Measurements from ENCODE around the gene SPIRE2. TPM values are rescaled to one million over a fixed set of nuclear protein-coding genes. Genes with fewer than 3 reads are reported as not detected.

Gene SPIRE2
- total and polyA plus RNA-seq, 9 of the 15 experiments (the other 6 are each of a cell fraction or from before 2014, with no cell fraction given) = 0.70 to 7.5 (median 4.6) TPM

DNA sequence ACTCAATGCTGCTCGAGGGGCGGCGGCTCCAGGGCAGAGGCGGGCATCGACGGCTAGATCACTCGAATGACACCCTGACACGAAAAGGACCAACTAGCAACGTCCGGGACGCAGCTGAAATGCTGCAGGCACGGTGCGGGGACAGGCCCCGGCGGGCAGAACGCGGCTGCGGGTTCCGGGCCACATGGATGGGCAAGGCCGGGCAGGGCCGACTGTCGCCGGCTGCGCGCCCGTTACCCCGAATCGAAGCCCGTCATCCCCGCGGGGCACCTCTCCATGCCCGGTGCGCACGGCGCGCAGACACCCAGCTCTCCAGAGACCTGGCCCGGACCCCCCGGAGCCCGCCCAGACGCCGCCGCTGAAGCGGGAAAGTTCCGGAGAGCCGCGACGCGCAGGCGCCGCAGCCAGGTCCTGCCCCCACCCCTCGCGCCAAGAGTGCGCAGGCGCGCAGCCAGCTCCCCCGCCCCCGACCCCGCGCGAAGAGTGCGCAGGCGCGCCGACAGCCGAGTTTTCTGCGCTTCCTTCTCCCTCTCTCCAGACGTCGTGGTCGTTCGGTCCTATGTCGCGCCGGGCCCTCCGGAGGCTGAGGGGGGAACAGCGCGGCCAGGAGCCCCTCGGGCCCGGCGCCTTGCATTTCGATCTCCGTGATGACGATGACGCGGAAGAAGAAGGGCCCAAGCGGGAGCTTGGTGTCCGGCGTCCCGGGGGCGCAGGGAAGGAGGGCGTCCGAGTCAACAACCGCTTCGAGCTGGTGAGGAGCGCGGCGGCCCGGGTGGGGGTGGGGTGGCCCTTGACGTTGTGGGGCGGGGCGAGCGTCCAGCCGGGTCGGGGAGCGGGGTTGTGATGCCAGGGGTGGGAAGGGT is 45.1 kb downstream of the SPIRE2 start, which contains the start of gene TCF25 (continued):
- TF ChIP-seq, protein P1, sequence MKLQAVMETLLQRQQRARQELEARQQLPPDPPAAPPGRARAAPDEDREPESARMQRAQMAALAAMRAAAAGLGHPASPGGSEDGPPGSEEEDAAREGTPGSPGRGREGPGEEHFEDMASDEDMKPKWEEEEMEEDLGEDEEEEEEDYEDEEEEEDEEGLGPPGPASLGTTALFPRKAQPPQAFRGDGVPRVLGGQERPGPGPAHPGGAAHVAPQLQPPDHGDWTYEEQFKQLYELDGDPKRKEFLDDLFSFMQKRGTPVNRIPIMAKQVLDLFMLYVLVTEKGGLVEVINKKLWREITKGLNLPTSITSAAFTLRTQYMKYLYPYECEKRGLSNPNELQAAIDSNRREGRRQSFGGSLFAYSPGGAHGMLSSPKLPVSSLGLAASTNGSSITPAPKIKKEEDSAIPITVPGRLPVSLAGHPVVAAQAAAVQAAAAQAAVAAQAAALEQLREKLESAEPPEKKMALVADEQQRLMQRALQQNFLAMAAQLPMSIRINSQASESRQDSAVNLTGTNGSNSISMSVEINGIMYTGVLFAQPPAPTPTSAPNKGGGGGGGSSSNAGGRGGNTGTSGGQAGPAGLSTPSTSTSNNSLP (IDR thresholded peaks at IDR 0.05; ENCODE audit: borderline replicate concordance, low read depth, low read length) = no peak
- TF ChIP-seq, protein P2, sequence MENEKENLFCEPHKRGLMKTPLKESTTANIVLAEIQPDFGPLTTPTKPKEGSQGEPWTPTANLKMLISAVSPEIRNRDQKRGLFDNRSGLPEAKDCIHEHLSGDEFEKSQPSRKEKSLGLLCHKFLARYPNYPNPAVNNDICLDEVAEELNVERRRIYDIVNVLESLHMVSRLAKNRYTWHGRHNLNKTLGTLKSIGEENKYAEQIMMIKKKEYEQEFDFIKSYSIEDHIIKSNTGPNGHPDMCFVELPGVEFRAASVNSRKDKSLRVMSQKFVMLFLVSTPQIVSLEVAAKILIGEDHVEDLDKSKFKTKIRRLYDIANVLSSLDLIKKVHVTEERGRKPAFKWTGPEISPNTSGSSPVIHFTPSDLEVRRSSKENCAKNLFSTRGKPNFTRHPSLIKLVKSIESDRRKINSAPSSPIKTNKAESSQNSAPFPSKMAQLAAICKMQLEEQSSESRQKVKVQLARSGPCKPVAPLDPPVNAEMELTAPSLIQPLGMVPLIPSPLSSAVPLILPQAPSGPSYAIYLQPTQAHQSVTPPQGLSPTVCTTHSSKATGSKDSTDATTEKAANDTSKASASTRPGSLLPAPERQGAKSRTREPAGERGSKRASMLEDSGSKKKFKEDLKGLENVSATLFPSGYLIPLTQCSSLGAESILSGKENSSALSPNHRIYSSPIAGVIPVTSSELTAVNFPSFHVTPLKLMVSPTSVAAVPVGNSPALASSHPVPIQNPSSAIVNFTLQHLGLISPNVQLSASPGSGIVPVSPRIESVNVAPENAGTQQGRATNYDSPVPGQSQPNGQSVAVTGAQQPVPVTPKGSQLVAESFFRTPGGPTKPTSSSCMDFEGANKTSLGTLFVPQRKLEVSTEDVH (IDR thresholded peaks at IDR 0.05; ENCODE audit: low read depth, partially characterized antibody) = no peak
- TF ChIP-seq STAG1 (CRISPR knock-in tag; IDR thresholded peaks at IDR 0.05; ENCODE audit: borderline replicate concordance) (no peak), ZNF12 (CRISPR knock-in tag; IDR thresholded peaks at IDR 0.05) (no peak; the same call in 1 of the 2 replicates), WHSC1 (IDR thresholded peaks at IDR 0.05; ENCODE audit: low read length) (no peak), MCM7 (IDR thresholded peaks at IDR 0.05) (no peak), PTBP1 (IDR thresholded peaks at IDR 0.05; ENCODE audit: low read depth, low read length) (no peak), ZNF217 (CRISPR knock-in tag; IDR thresholded peaks at IDR 0.05) (no peak), DMBX1 (CRISPR knock-in tag; IDR thresholded peaks at IDR 0.05; ENCODE audit: borderline replicate concordance) (peak; percentile 61; the same call in 1 of the 2 replicates), ZFP30 (CRISPR knock-in tag; IDR thresholded peaks at IDR 0.05; ENCODE audit: borderline replicate concordance) (no peak), ZSCAN29 (IDR thresholded peaks at IDR 0.05) (no peak), TSC22D4 (tag; IDR thresholded peaks at IDR 0.05) (no peak)
- TF ChIP-seq, protein P3, sequence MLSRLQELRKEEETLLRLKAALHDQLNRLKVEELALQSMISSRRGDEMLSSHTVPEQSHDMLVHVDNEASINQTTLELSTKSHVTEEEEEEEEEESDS (CRISPR knock-in tag; IDR thresholded peaks at IDR 0.05) = no peak
- TF ChIP-seq, protein P4, sequence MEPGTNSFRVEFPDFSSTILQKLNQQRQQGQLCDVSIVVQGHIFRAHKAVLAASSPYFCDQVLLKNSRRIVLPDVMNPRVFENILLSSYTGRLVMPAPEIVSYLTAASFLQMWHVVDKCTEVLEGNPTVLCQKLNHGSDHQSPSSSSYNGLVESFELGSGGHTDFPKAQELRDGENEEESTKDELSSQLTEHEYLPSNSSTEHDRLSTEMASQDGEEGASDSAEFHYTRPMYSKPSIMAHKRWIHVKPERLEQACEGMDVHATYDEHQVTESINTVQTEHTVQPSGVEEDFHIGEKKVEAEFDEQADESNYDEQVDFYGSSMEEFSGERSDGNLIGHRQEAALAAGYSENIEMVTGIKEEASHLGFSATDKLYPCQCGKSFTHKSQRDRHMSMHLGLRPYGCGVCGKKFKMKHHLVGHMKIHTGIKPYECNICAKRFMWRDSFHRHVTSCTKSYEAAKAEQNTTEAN (CRISPR knock-in tag; IDR thresholded peaks at IDR 0.05) = 0 out of 2 replicates have a peak, but pooled peaks have one; percentile 38
- TF ChIP-seq, protein P5, sequence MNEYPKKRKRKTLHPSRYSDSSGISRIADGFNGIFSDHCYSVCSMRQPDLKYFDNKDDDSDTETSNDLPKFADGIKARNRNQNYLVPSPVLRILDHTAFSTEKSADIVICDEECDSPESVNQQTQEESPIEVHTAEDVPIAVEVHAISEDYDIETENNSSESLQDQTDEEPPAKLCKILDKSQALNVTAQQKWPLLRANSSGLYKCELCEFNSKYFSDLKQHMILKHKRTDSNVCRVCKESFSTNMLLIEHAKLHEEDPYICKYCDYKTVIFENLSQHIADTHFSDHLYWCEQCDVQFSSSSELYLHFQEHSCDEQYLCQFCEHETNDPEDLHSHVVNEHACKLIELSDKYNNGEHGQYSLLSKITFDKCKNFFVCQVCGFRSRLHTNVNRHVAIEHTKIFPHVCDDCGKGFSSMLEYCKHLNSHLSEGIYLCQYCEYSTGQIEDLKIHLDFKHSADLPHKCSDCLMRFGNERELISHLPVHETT (CRISPR knock-in tag; conservative IDR thresholded peaks at IDR 0.05 in 1 of 2, IDR thresholded peaks at IDR 0.05 in 1 of 2) = 0 out of 4 replicates have a peak, but pooled peaks of 1 of the 2 experiments have one; percentile 52
- TF ChIP-seq, protein P6, sequence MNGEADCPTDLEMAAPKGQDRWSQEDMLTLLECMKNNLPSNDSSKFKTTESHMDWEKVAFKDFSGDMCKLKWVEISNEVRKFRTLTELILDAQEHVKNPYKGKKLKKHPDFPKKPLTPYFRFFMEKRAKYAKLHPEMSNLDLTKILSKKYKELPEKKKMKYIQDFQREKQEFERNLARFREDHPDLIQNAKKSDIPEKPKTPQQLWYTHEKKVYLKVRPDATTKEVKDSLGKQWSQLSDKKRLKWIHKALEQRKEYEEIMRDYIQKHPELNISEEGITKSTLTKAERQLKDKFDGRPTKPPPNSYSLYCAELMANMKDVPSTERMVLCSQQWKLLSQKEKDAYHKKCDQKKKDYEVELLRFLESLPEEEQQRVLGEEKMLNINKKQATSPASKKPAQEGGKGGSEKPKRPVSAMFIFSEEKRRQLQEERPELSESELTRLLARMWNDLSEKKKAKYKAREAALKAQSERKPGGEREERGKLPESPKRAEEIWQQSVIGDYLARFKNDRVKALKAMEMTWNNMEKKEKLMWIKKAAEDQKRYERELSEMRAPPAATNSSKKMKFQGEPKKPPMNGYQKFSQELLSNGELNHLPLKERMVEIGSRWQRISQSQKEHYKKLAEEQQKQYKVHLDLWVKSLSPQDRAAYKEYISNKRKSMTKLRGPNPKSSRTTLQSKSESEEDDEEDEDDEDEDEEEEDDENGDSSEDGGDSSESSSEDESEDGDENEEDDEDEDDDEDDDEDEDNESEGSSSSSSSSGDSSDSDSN (IDR thresholded peaks at IDR 0.05; ENCODE audit: borderline replicate concordance in 1 of 2, low read depth in 2 of 2, low read length in 2 of 2) = no peak

Data from K562 (cell line).